HG02973 (cell line): Measurements from ENCODE around the gene ARMC5.

Experiments
- ATAC-seq: cut with Tn5 transposase; IDR thresholded peaks from one replicate; pipeline ENCODE4 v1.9.1; 2021; ENCODE audit warnings: moderate library complexity; ENCODE audit not compliant: unreplicated experiment

Gene ARMC5

GRCh38 chr16:31461201-31461920, 2.1 kb downstream of the ARMC5 start:
- no peak for ATAC-seq

DNA sequence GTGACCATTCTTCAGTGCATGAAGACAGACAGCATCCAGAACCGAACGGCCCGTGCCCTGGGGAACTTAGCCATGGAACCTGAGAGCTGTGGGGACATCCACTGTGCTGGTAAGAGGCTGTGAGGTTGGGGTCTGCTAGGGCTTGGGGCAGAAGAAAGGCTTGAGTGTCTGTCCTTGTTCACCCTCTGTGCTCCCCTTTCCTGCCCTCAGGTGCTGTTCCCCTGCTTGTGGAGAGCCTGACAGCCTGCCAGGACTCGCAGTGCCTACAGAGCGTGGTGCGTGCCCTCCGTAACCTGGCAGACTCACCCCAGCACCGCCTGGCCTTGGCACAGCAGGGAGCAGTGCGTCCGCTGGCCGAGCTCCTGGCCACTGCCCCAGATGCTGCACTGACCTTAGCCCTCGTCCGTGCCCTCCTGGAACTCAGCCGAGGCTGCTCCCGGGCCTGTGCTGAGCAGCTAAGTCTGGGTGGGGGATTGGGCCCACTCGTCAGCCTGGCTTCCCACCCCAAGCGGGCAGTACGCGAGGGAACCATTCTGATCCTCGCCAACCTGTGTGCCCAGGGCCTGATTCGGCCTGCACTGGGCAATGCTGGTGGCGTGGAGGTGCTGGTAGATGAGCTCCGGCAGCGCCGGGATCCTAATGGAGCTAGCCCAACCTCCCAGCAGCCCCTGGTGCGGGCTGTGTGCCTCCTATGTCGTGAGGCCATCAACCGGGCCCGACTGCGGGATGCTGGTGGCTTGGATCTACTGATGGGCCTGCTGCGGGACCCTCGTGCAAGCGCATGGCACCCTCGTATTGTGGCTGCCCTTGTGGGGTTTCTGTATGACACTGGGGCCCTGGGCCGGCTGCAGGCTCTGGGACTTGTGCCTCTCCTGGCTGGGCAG, 2.9 kb downstream of the ARMC5 start:
- ATAC-seq, result no peak

DNA sequence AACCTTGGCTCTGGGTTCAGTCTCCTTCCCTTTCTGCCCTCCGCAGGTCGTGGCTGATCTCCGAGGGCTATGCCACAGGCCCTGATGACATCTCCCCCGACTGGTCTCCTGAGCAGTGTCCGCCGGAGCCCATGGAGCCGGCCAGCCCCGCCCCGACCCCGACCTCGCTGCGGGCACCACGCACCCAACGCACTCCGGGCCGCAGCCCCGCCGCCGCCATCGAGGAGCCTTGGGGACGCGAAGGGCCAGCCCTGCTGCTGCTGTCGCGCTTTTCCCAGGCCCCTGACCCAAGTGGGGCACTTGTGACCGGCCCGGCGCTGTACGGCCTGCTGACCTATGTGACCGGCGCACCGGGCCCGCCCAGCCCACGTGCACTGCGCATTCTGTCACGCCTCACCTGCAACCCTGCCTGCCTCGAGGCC, 5.1 kb downstream of the ARMC5 start:
- no peak for ATAC-seq

DNA sequence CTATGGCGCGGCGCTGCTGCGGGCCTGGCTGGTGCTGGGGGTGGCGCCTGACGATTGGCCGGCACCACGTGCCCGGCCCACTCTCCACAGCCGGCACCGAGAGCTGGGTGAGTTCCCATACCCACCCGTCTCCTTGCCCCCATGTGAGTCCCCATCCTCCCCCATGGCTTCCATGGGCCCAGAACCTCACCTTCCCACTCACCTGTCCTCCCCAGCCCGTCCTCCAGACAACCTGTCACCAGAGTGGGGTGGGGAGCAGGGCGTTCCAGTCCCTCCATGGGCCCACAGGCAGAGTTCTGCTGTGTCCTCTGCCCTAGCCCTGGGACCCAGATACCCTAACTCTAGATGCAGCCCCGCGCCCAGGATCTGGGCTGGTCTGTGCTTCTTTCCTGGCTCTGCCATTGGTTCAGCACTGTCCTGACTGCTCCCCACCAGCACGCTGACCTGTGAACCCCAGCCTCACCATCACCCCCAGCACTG, 5.5 kb downstream of the ARMC5 start:
- ATAC-seq, result no peak

DNA sequence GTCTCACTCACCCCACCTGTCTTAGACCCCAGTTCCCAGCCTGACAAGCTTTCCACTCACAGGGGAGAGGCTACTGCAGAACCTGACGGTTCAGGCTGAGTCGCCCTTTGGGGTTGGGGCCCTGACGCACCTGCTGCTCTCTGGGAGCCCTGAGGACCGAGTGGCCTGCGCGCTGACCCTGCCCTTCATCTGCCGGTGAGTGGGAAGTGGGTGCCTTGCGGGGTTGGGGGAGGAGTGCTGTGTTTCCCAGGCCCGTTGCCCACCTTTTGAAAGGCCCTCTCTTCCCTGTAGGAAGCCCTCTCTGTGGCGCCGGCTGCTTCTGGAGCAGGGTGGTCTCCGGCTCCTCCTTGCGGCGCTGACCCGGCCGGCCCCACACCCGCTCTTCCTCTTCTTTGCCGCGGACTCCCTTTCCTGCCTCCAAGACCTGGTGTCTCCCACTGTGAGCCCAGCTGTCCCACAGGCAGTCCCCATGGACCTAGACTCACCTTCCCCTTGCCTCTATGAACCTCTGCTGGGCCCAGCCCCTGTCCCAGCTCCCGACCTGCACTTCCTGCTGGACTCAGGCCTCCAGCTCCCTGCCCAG, 6.6 kb downstream of the ARMC5 start:
- no peak for ATAC-seq

- ATAC-seq, result no peak
Measured at GRCh38 chr16:31466381-31466841, 7.1 kb downstream of the ARMC5 start.

DNA sequence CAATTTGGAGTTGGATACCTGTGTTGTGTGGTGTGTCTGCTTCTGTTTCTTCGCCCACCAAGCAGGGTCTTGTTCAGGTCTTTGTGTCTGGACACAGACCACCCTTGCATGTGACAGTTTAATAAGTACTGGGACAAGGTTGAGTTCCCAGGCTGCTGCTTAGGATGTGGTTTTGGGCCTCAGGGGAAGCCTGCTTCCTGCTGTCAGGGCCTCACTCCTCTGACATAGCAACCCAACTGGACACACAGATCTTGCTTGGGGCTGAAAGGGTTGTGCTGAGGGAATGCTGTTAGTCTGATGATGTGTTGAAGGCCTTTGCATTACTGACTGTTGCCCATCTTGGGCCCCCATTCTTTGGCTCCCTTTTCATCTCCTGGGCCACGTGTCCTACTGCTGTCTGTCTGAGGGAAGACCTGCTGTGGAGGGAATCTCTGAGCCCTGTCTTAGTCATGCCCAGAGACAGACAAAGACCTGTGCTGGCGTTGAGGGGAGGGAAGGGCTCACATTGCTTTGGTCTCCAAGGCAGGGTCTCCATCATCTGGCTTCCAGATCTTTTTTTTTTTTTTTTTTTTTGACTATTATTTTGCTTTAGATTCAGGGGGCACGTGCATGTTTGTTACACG, 8.0 kb downstream of the ARMC5 start:
- no peak for ATAC-seq

GRCh38 chr16:31467858-31468257, 8.6 kb downstream of the ARMC5 start:
- no peak for ATAC-seq

- no peak for ATAC-seq
Measured at GRCh38 chr16:31470615-31471014, 11.3 kb downstream of the ARMC5 start.

GRCh38 chr16:31471241-31471874, 12.1 kb downstream of the ARMC5 start:
- ATAC-seq, result no peak

DNA sequence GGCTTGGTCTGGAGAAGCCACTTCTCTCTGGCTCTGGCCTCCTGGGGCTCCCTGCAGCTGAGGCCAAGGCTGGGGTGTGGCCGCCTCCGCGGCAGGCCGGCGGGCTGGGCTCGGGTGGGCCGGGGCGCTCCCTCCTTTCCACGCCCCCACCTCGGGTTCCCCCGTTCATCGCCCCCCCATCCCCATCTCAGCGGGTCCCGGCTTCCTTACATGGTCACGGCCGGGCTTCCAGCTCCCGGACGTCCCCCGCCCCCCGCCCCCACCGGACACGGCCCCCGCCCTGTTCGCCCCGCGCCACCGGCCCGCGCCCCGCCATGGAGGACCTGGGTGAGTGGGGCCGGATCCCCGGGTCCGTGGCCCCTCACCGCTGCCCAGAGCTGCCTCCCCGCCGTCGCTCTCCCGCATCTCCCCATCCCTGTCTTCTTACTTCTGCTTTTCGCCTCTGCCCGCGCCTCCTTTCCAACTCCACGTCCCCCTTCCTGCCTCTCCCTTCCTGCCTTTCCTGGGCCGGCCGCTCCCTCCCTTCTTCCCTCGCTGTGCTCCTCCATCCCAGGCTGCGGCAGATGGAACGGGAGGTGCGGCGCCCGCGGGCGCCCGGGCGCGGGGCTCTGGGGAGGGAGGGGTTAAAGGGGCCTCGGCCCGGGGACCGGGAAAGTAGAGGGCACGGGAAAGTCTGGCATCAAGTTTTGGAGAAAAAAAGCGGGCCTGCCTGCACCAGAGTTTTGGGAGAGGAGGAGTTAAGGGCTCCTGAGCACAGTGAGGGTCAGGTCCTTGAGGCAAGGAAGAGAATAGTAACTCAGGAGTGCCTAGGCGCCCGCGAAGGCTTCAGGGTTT, 12.8 kb downstream of the ARMC5 start, which contains the start of gene TGFB1I1:
Gene TGFB1I1, plus strand, starts transcription at position 278 of the 834 bp plus-strand sequence. Its CDS starts 37 bp downstream, at position 315.
- no peak for ATAC-seq

DNA sequence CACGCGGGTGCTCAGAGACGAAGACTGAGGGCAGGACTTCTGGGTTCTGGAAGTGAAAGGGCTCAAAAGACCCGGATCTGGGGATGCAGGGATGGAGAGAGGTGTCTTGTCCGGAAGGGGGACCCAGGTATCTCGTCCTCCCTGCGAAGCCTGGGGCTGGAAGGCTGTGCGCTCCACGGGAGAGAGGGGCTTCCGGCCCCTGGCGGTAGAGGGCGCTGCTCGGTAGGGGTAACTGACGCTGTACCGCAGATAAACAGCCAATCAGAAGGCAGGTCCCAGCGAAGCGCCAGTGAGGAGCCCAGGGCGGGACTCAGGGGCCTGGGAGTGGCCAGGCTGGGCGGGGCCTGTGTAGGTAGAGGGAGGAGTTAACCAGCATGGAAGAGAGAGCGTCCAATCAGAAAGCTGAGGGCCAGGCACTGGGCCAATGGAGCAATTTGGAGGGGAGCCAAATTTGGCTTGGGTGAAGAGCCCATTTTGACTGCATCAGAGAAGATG, 13.5 kb downstream of the ARMC5 start:
- ATAC-seq, result no peak

GRCh38 chr16:31473264-31473984, 14.1 kb downstream of the ARMC5 start:
- no peak for ATAC-seq

GRCh38 chr16:31474173-31474714, 14.9 kb downstream of the ARMC5 start:
- no peak for ATAC-seq

DNA sequence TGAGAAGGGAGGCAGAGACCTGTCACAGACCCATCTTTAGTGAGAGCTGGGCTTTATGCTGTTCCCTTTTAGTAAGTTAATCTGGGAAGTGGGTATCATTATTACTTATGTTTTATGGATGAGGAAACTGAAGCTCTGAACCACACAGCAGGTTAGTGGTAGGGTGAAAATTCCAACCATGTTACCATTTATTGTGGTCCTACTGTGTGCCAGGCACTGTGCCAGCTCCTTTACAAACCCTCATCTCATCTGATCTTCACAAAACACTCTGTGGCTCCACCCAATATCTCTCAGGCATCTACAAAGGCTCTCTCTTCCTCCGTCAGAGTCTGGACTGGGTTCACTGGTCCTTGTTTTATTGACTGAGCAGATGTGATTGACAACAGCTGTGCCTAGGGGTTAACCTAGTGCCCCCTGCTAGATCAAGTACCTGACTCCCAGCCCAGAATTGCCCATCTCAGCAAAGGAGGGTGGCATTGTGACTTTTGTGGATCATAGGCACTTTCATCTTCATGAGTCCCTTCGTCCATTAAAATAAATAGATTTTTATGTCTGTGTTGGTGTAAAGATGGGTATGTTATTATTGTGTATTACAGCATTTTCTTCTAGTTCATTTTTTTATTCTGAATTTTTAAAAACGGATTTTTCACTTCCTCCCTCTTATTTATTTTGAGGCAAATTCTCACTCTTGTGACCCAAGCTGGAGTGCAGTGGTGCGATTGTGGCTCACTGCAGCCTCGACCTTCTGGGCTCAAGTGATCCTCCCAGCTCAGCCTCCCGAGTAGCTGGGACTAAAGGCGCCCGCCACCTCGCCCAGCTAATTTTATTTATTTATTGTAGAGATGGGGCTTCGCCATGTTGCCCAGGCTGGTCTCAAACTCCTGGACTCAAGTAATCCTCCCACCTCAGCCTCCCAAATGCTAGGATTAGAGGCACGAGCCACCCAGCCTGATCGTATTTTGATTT, 15.8 kb downstream of the ARMC5 start:
- no peak for ATAC-seq

DNA sequence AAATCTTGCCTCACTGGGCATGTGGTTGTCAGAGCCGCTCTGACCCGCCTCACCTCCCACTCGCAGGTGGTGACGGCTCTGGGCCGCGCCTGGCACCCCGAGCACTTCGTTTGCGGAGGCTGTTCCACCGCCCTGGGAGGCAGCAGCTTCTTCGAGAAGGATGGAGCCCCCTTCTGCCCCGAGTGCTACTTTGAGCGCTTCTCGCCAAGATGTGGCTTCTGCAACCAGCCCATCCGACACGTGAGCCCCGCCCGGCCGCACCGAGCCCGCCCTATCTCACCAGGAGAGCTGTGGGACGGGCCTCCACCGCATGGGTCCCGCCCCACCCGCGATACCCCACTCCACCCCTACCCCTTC, 16.6 kb downstream of the ARMC5 start:
- no peak for ATAC-seq
